GM12878 (cell line): ENCODE results near the gene TMEM63C. TPM values are rescaled to one million over a fixed set of nuclear protein-coding genes. Genes with fewer than 3 reads are reported as not detected.

ENCODE experiments used
- ATAC-seq: fragments of 200-7000 bp; cut with Tn5 transposase; 3 replicates; pipeline ENCODE4 v1.9.1; 2020; ENCODE audit warnings: mild to moderate bottlenecking, moderate library complexity
- Bru-seq: library from RNA; stranded (reverse); fragments of 400-500 nt; gene quantifications from one replicate; lab custom pipeline; 2021; lab: Mats Ljungman, UMichigan
- BruChase-seq, 2 experiments: library from RNA; stranded (reverse); fragments of 400-500 nt; gene quantifications; one replicate each; lab custom pipeline; 2021; lab: Mats Ljungman, UMichigan
- BruUV-seq: library from RNA; stranded (reverse); fragments of 400-500 nt; replicated peaks from 2 replicates; lab custom pipeline; 2021; lab: Mats Ljungman, UMichigan
- CTCF ChIA-PET: fragments of 300-600 bp; sonication (Branson Sonifier 250); formaldehyde crosslinking; extraction: SDS; loops from one replicate; lab custom pipeline; 2021; ENCODE audit warnings: inconsistent platforms; lab: Yijun Ruan, JAX
- POLR2A ChIA-PET: fragments of 350-600 bp; formaldehyde crosslinking; extraction: SDS; loops from one replicate; lab custom pipeline; 2021; ENCODE audit warnings: inconsistent platforms; lab: Charles Lee
- RAD21 ChIA-PET: fragments of 300-600 bp; sonication (Branson Sonifier 250); formaldehyde crosslinking; loops from one replicate; lab custom pipeline; 2023; ENCODE audit warnings: antibody characterized with exemption; ENCODE audit not compliant: unreplicated experiment; lab: Charles Lee
- SMC1A ChIA-PET: fragments of 300-600 bp; sonication (Branson Sonifier 250); formaldehyde crosslinking; loops from one replicate; lab custom pipeline; 2023; ENCODE audit not compliant: unreplicated experiment, uncharacterized antibody; lab: Charles Lee
- DNase-seq: peaks from one replicate; pipeline ENCODE4 v3.0.0-alpha.2; 2011; ENCODE audit warnings: low read depth, low spot score
- FAIRE-seq: peaks from 3 replicates; lab custom pipeline; 2011; peaks lifted over from hg19 to GRCh38; lab: Jason Lieb, UNC
- H2AFZ ChIP-seq: 2 replicates; pipeline ENCODE4 v1.6.0; 2011; ENCODE audit warnings: low read depth, low read length, control low read depth; ENCODE audit not compliant: control insufficient read depth
- H3K27ac ChIP-seq: 2 replicates; pipeline ENCODE4 v1.5.1; 2011; ENCODE audit warnings: control low read depth; ENCODE audit not compliant: control insufficient read depth, insufficient read depth
- H3K27me3 ChIP-seq, 2 experiments: replicated peaks in 1 of 2; 2 replicates each; pipeline versions ENCODE4 v1.6.0 to v1.6.1; 2011; ENCODE audit warnings: low read length in 1 of 2; ENCODE audit not compliant: control insufficient read depth in 2 of 2, insufficient read depth in 2 of 2
- H3K36me3 ChIP-seq, 2 experiments: 2 replicates each; pipeline ENCODE4 v1.5.1; 2011; ENCODE audit warnings: low read length in 1 of 2; ENCODE audit not compliant: control insufficient read depth in 2 of 2, insufficient read depth in 2 of 2
- H3K4me1 ChIP-seq: 2 replicates; pipeline ENCODE4 v1.6.1; 2011; ENCODE audit warnings: mild to moderate bottlenecking, low read length, moderate library complexity, mixed read lengths; ENCODE audit not compliant: control insufficient read depth, insufficient read depth
- H3K4me2 ChIP-seq: 2 replicates; pipeline ENCODE4 v1.6.0; 2011; ENCODE audit warnings: control low read depth; ENCODE audit not compliant: control insufficient read depth, insufficient read depth
- H3K4me3 ChIP-seq: fragments of 200-600 bp; sonication (generic); 2 replicates; pipeline ENCODE4 v1.5.1; 2016
- H3K79me2 ChIP-seq: 2 replicates; pipeline ENCODE4 v1.6.0; 2011; ENCODE audit warnings: low read length; ENCODE audit not compliant: control insufficient read depth, insufficient read depth
- H3K9ac ChIP-seq: 2 replicates; pipeline ENCODE4 v1.8.0; 2011; ENCODE audit warnings: low read length, control low read depth, mixed read lengths; ENCODE audit not compliant: control insufficient read depth, insufficient read depth
- H3K9me3 ChIP-seq: replicated peaks from 3 replicates; pipeline ENCODE4 v1.5.1; 2011; ENCODE audit warnings: mild to moderate bottlenecking, low read length; ENCODE audit not compliant: control insufficient read depth, insufficient read depth
- H4K20me1 ChIP-seq: 2 replicates; pipeline ENCODE4 v1.6.0; 2011; ENCODE audit not compliant: control insufficient read depth, insufficient read depth
- CEBPB ChIP-seq, 2 experiments: fragments of 150-350 bp in 1 of 2; IDR thresholded peaks; 2 replicates each; pipeline ENCODE4 v1.6.1; 2012 to 2014; ENCODE audit warnings: low read depth in 2 of 2, low read length in 2 of 2, borderline replicate concordance in 1 of 2, inconsistent platforms in 1 of 2
- CREB1 ChIP-seq: IDR thresholded peaks from 2 replicates; pipeline ENCODE4 v1.6.1; 2012; ENCODE audit warnings: low read depth, mild to moderate bottlenecking, inconsistent platforms
- EGR1 ChIP-seq, 2 experiments: IDR thresholded peaks; 1 replicate in 1 of 2; 2 replicates in 1 of 2; pipeline ENCODE4 v1.6.1; 2011 to 2012; ENCODE audit warnings: low read depth in 2 of 2, low read length in 2 of 2, borderline replicate concordance in 1 of 2, mild to moderate bottlenecking in 1 of 2, moderate library complexity in 1 of 2
- IKZF1 ChIP-seq: fragments of 450-650 bp; conservative IDR thresholded peaks from 2 replicates; pipeline ENCODE4 v1.6.1; 2017; ENCODE audit warnings: antibody characterized with exemption, mild to moderate bottlenecking
- JUNB ChIP-seq: IDR thresholded peaks from 2 replicates; pipeline ENCODE4 v1.6.1; 2016; ENCODE audit warnings: antibody characterized with exemption, mild to moderate bottlenecking
- NFXL1 ChIP-seq: fragments of 450-650 bp; IDR thresholded peaks from 2 replicates; pipeline ENCODE4 v1.6.1; 2017; ENCODE audit warnings: antibody characterized with exemption, mild to moderate bottlenecking, borderline replicate concordance
- PAX8 ChIP-seq: fragments of 450-650 bp; IDR thresholded peaks from 2 replicates; pipeline ENCODE4 v1.6.1; 2017; ENCODE audit warnings: mild to moderate bottlenecking, moderate library complexity
- PML ChIP-seq: IDR thresholded peaks from 2 replicates; pipeline ENCODE4 v1.6.1; 2012; ENCODE audit warnings: low read length, inconsistent platforms
- POLR2A ChIP-seq: IDR thresholded peaks from 2 replicates; pipeline ENCODE4 v1.6.1; 2011; ENCODE audit warnings: low read depth, mild to moderate bottlenecking, low read length
- SPI1 ChIP-seq: IDR thresholded peaks from 2 replicates; pipeline ENCODE4 v1.6.1; 2011; ENCODE audit warnings: low read depth, mild to moderate bottlenecking, low read length, moderate library complexity, borderline replicate concordance; ENCODE audit not compliant: insufficient read depth
- TCF3 ChIP-seq: IDR thresholded peaks from 2 replicates; pipeline ENCODE4 v1.6.1; 2012; ENCODE audit warnings: low read depth, mild to moderate bottlenecking, low read length, borderline replicate concordance; ENCODE audit not compliant: insufficient read depth
- YY1 ChIP-seq: IDR thresholded peaks from 2 replicates; pipeline ENCODE4 v1.6.1; 2011; ENCODE audit warnings: low read depth, mild to moderate bottlenecking, low read length
- ZNF24 ChIP-seq: fragments of 450-650 bp; IDR thresholded peaks from 2 replicates; pipeline ENCODE4 v1.6.1; 2017; ENCODE audit warnings: antibody characterized with exemption, mild to moderate bottlenecking
- WGBS: methylation state at CpG from one replicate; pipeline ENCODE4 v1.1.6; 2016; ENCODE audit warnings: low lambda C conversion rate; ENCODE audit not compliant: insufficient replicate concordance, insufficient coverage; ENCODE audit errors: missing lambda C conversion rate; 5-methylcytosine and 5-hydroxymethylcytosine counted together
- in situ Hi-C: fragments of 300-500 bp; cut with MboI; formaldehyde crosslinking; loops from 9 replicates; pipeline ENCODE4 v1.14.3; 2018; ENCODE audit warnings: mixed read lengths
- intact Hi-C: fragments of 100-400 bp; cut with micrococcal nuclease; formaldehyde crosslinking; loops from one replicate; pipeline ENCODE4 v1.14.2; 2022; ENCODE audit not compliant: unreplicated experiment
- long read RNA-seq, 2 experiments: library from polyadenylated mRNA; unstranded; transcript quantifications; one replicate each; pipeline ENCODE4 v2.0.0, GENCODE V29; 2019 to 2020
- polyA minus RNA-seq, 3 experiments: library from RNA; depleted of rRNA, polyadenylated mRNA; stranded (reverse); fragments of >200 nt; gene quantifications; 2 replicates each; pipeline ENCODE4 v1.2.3, GENCODE V29; 2011
- polyA plus RNA-seq, 11 experiments: library from polyadenylated mRNA; depleted of rRNA in 4 of 11; unstranded in 6 of 11; stranded (reverse) in 5 of 11; fragments of >200 nt; fragmentation: Nextera tagmentation in 4 of 11; fragmentation: Illumina TruSeq in 1 of 11; extraction: Ambion mirVana in 4 of 11; extraction: Trizol in 1 of 11; gene quantifications; 1 replicate in 1 of 11; 2 replicates in 10 of 11; pipeline versions ENCODE4 v1.2.1 to v1.2.3, GENCODE V29; 2011 to 2016; ENCODE audit warnings: inconsistent platforms in 2 of 11, missing spikeins in 2 of 11, low read depth in 1 of 11
- total RNA-seq, 4 experiments: library from RNA; depleted of rRNA in 3 of 4; stranded (reverse); fragments of >200 nt in 3 of 4; fragmentation: Illumina TruSeq in 1 of 4; extraction: Trizol in 1 of 4; gene quantifications; 2 replicates each; pipeline versions ENCODE4 v1.2.1 to v1.2.3, GENCODE V29; 2013 to 2021
- TF ChIP-seq, protein P1 (sequence below): fragments of 450-650 bp; IDR thresholded peaks from 2 replicates; pipeline ENCODE4 v1.6.1; 2014; ENCODE audit warnings: mild to moderate bottlenecking

Gene TMEM63C
- 12.5 and 15.2 TPM in 2 replicates for total RNA-seq (2013; cell fraction: nucleolus; rRNA removed)
- total RNA-seq (2014; rRNA removed) (0.06 and 0.38 TPM in 2 replicates), total RNA-seq (2014; rRNA removed; fragmentation: Illumina TruSeq; extraction: Trizol) (0.09 and 0.60 TPM in 2 replicates), total RNA-seq (2021) (0.74 and 1.3 TPM in 2 replicates), polyA plus RNA-seq (2011; rRNA removed) (0.68 and 1.2 TPM in 2 replicates), polyA plus RNA-seq (2014; fragmentation: Illumina TruSeq; extraction: Trizol) (0.16 and 0.41 TPM in 2 replicates), polyA plus RNA-seq (2014; fragmentation: Nextera tagmentation; extraction: Ambion mirVana) (not detected), polyA plus RNA-seq (2014; rRNA removed) (0.34 and 0.37 TPM in 2 replicates), polyA plus RNA-seq (2016; fragmentation: Nextera tagmentation; extraction: Ambion mirVana) (not detected), polyA minus RNA-seq (2011; rRNA and poly(A)+ RNA removed) (1.2 and 2.6 TPM in 2 replicates), Bru-seq, nascent RNA (percentile 18 among the genes with signal in this experiment), BruChase-seq, experiment 1, labeled RNA remaining after a 6-hour chase (percentile 24 among the genes with signal in this experiment), BruChase-seq, experiment 2, labeled RNA remaining after a 2-hour chase (percentile 20 among the genes with signal in this experiment)
- polyA plus RNA-seq (2011; ENCODE audit: low read depth) = 0.13 TPM
- 2.1 and 2.3 TPM in 2 replicates for polyA plus RNA-seq (2011; cell fraction: cytosol; rRNA removed)
- 5.7 and 7.8 TPM in 2 replicates for polyA plus RNA-seq (2011; cell fraction: nucleus; rRNA removed)
- polyA plus RNA-seq (2012) = 0.24 and 0.38 TPM in 2 replicates
- 0.27 TPM in 1 of 2 replicates, not detected in the other for polyA minus RNA-seq (2011; cell fraction: cytosol; rRNA and poly(A)+ RNA removed)
- 2.1 and 3.5 TPM in 2 replicates for polyA minus RNA-seq (2011; cell fraction: nucleus; rRNA and poly(A)+ RNA removed)
- long read RNA-seq, experiment 1 = 0 reads
- long read RNA-seq, experiment 2 = 0 reads

DNA sequence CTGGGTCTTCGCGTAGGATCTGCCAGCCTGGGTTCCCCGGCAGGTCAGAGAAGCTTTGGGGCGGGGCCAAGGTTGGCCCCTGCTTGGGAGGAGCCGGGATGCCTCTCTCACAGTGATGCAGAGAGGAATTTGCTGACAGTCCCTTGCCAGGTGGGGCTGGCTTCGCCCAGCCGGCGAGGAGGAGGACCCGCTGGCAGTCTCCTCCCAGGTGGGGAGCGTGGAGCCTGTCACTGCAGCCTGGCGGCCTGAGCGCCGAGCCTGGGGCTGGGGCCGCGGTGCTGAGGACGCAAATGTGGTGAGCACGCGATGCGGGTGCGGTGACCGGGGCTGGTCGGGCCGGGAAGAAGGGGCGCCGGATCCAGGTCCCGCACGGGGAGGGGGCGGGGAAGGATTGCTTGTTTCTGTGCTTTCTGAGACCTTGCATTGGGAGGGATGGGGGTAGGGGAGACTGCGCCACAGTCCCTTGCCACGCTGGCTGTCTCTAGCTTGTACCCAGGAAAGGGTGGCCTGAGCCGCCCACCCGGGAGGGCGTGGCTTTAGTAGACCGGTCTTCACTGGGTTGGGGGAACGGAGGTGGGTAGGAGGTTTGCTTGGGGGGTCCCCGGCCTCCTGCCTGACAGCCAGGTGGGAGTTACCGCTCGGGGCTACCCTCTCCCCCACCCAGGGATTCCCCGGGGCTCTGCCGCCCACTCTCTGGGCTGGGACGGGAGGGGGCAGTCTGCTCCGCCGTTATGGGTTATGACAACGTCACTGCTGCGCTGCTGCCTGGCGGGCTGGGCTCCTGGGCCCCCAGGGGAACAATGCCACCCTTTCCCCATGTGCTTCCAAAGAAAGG lies at the start of gene TMEM63C:
Gene TMEM63C, plus strand, starts transcription at position 196 of the 835 bp plus-strand sequence. CDS start 37,016 bp downstream, outside the sequence.
- peaks cover 4% of the 10 kb centered on the region for H3K4me1 ChIP-seq
- peak within 1 kb of the TSS; percentile 98 for H3K4me2 ChIP-seq
- H3K4me3 ChIP-seq = peak within 1 kb of the TSS; percentile 53; the same call in 1 of the 2 replicates

More for the DNA sequence above, at the start of gene TMEM63C:
- RAD21 ChIA-PET = interaction anchor here (0.8 kb wide), 1 partner anchor 32 kb away, joined by 3 read pairs; no protein-coding TSS in a partner anchor
- peak within 1 kb of the TSS; percentile 65 for H2AFZ ChIP-seq
- FAIRE-seq (no peak), DNase-seq (peak; percentile 21), ATAC-seq (peak; percentile 94)
- no peaks in the 10 kb centered on the region for H4K20me1 ChIP-seq
- POLR2A ChIA-PET = interaction anchor here (0.6 kb wide), 1 partner anchor 37 kb away, joined by 4 read pairs; no protein-coding TSS in a partner anchor
- H3K36me3 ChIP-seq = no peaks in the 10 kb centered on the region
- in situ Hi-C loops (no loop called here), intact Hi-C loops (no loop called here)
- H3K9me3 ChIP-seq = no peaks in the 10 kb centered on the region
- H3K27ac ChIP-seq = no peak within 1 kb of the TSS
- H3K79me2 ChIP-seq = no peaks in the 10 kb centered on the region
- CTCF ChIA-PET = interaction anchor here (0.7 to 1.0 kb wide), 3 partner anchors 15 to 79 kb away, joined by 3 to 4 read pairs (median 3); partner anchors contain the start of gene ZDHHC22
- no peak within 1 kb of the TSS for H3K9ac ChIP-seq
- SMC1A ChIA-PET = no interaction called here
- no TSS peak for BruUV-seq
- TF ChIP-seq CREB1 = 0 out of 2 replicates have a peak, but pooled peaks have one; percentile 15
- TF ChIP-seq EGR1 (IDR thresholded peaks at IDR 0.05; ENCODE audit: borderline replicate concordance in 1 of 2, low read depth in 2 of 2, low read length in 2 of 2) = peak in 1 of 2 experiments; percentile 71; a peak in 2 of 3 replicates
- TF ChIP-seq JUNB = peak; percentile 96
- TF ChIP-seq NFXL1 = no peak
- TF ChIP-seq ZNF24 = no peak
- TF ChIP-seq POLR2A = no peak
- TF ChIP-seq PML = no peak
- no peak for TF ChIP-seq CEBPB (IDR thresholded peaks at IDR 0.05; ENCODE audit: borderline replicate concordance in 1 of 2, low read depth in 2 of 2, low read length in 2 of 2)
- no peak for TF ChIP-seq SPI1
- TF ChIP-seq TCF3 = 0 out of 2 replicates have a peak, but pooled peaks have one; percentile 37
- TF ChIP-seq, protein P1, sequence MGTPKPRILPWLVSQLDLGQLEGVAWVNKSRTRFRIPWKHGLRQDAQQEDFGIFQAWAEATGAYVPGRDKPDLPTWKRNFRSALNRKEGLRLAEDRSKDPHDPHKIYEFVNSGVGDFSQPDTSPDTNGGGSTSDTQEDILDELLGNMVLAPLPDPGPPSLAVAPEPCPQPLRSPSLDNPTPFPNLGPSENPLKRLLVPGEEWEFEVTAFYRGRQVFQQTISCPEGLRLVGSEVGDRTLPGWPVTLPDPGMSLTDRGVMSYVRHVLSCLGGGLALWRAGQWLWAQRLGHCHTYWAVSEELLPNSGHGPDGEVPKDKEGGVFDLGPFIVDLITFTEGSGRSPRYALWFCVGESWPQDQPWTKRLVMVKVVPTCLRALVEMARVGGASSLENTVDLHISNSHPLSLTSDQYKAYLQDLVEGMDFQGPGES = 0 out of 2 replicates have a peak, but pooled peaks have one; percentile 60
- 0 out of 2 replicates have a peak, but pooled peaks have one; percentile 26 for TF ChIP-seq YY1
- TF ChIP-seq IKZF1 = peak; percentile 32; the same call in 1 of the 2 replicates
- no peak for TF ChIP-seq PAX8
- H3K27me3 ChIP-seq = peaks cover 0 to 3% of the 10 kb centered on the region in 2 experiments; a peak in 1 of 4 replicates
- 3% methylated on average over 38 of the region's 46 CpGs for WGBS
